HG03378 (cell line): Measurements from ENCODE around the gene MT1H.

Experiments used
- ATAC-seq: cut with Tn5 transposase; IDR thresholded peaks from one replicate; pipeline ENCODE4 v1.9.1; 2021; ENCODE audit warnings: mild to moderate bottlenecking, moderate library complexity; ENCODE audit not compliant: unreplicated experiment

Gene MT1H

GRCh38 chr16:56635441-56635967, 34.1 kb upstream of the MT1H start:
- no peak for ATAC-seq

GRCh38 chr16:56636616-56637413, 32.8 kb upstream of the MT1H start:
- no peak for ATAC-seq

GRCh38 chr16:56637814-56638750, 31.5 kb upstream of the MT1H start, which contains the start of gene MT1A:
TSS of gene MT1A (plus strand) at chr16:56638666. CDS start at chr16:56638739, 73 bp downstream.
- ATAC-seq, result no peak

GRCh38 chr16:56639045-56639444, 30.6 kb upstream of the MT1H start:
- ATAC-seq, result no peak

- ATAC-seq, result no peak
These were observed 29.5 kb upstream of the MT1H start for GRCh38 chr16:56640076-56640475.

GRCh38 chr16:56641166-56641565, 28.4 kb upstream of the MT1H start:
- no peak for ATAC-seq

GRCh38 chr16:56643080-56643778, 26.4 kb upstream of the MT1H start:
- ATAC-seq, result peak; percentile 58

- no peak for ATAC-seq
These were observed 25.8 kb upstream of the MT1H start for GRCh38 chr16:56643833-56644232.

- no peak for ATAC-seq
These were observed 24.3 kb upstream of the MT1H start for GRCh38 chr16:56645311-56645710.

GRCh38 chr16:56645838-56646237, 23.8 kb upstream of the MT1H start:
- ATAC-seq, result no peak

GRCh38 chr16:56647641-56648431, 21.8 kb upstream of the MT1H start:
- ATAC-seq, result no peak

- no peak for ATAC-seq
These were observed 20.3 kb upstream of the MT1H start for GRCh38 chr16:56649271-56649670.

- no peak for ATAC-seq
These were observed 19.8 kb upstream of the MT1H start for GRCh38 chr16:56649820-56650219.

- ATAC-seq, result no peak
These were observed 18.0 kb upstream of the MT1H start, which contains the start of gene MT1B for GRCh38 chr16:56651586-56651985. TSS of gene MT1B (plus strand) at chr16:56651886. CDS start at chr16:56651954, 68 bp downstream.

- ATAC-seq, result no peak
These were observed 17.0 kb upstream of the MT1H start for GRCh38 chr16:56652600-56652999.

GRCh38 chr16:56653218-56653617, 16.4 kb upstream of the MT1H start:
- ATAC-seq, result no peak

GRCh38 chr16:56657555-56658326, 11.9 kb upstream of the MT1H start, which contains the start of gene MT1F:
TSS of gene MT1F (plus strand) at chr16:56657959. CDS start at chr16:56658059, 100 bp downstream.
- no peak for ATAC-seq

GRCh38 chr16:56658327-56658875, 11.2 kb upstream of the MT1H start:
- ATAC-seq, result no peak
